ENCODE data around the gene PRG2. TPM values are rescaled to one million over a fixed set of nuclear protein-coding genes. Genes with fewer than 3 reads are reported as not detected.

Gene PRG2
- total RNA-seq, 1 donor from 2014 or later = not detected

- Mint-ChIP-seq H3K27ac (ENCODE audit: unreplicated experiment) (no peak overlapping the region), H3K36me3 (ENCODE audit: unreplicated experiment) (peaks cover 5% of the 10 kb centered on the region), H3K9me3 (ENCODE audit: unreplicated experiment) (no peaks in the 10 kb centered on the region), H3K27me3 (ENCODE audit: unreplicated experiment) (no peaks in the 10 kb centered on the region), H3K4me1 (ENCODE audit: unreplicated experiment) (peaks cover 25% of the 10 kb centered on the region), H3K4me3 (ENCODE audit: unreplicated experiment) (no peak overlapping the region)
- TF ChIP-seq CTCF (IDR thresholded peaks at IDR 0.05) = no peak
- DNase-seq (ENCODE audit: extremely low spot score, unreplicated experiment) = no peak
Observed at GRCh38 chr11:57421805-57422204, 31.4 kb upstream of the PRG2 start.

- Mint-ChIP-seq H3K4me3 (ENCODE audit: unreplicated experiment) (no peak overlapping the region), H3K4me1 (ENCODE audit: unreplicated experiment) (peaks cover 18% of the 10 kb centered on the region), H3K27ac (ENCODE audit: unreplicated experiment) (no peak overlapping the region), H3K9me3 (ENCODE audit: unreplicated experiment) (no peaks in the 10 kb centered on the region), H3K36me3 (ENCODE audit: unreplicated experiment) (peaks cover 7% of the 10 kb centered on the region), H3K27me3 (ENCODE audit: unreplicated experiment) (no peaks in the 10 kb centered on the region)
- DNase-seq (ENCODE audit: extremely low spot score, unreplicated experiment) = no peak
- TF ChIP-seq CTCF (IDR thresholded peaks at IDR 0.05) = no peak
Observed at GRCh38 chr11:57421066-57421465, 30.6 kb upstream of the PRG2 start.

GRCh38 chr11:57419146-57419545 is 28.7 kb upstream of the PRG2 start:
- no peak for DNase-seq (ENCODE audit: extremely low spot score, unreplicated experiment)
- H3K4me1 Mint-ChIP-seq (ENCODE audit: unreplicated experiment) = no peaks in the 10 kb centered on the region
- no peaks in the 10 kb centered on the region for H3K9me3 Mint-ChIP-seq (ENCODE audit: unreplicated experiment)
- no peak overlapping the region for H3K27ac Mint-ChIP-seq (ENCODE audit: unreplicated experiment)
- no peaks in the 10 kb centered on the region for H3K27me3 Mint-ChIP-seq (ENCODE audit: unreplicated experiment)
- H3K36me3 Mint-ChIP-seq (ENCODE audit: unreplicated experiment) = peaks cover 10% of the 10 kb centered on the region
- no peak overlapping the region for H3K4me3 Mint-ChIP-seq (ENCODE audit: unreplicated experiment)
- TF ChIP-seq CTCF (IDR thresholded peaks at IDR 0.05) = no peak

- Mint-ChIP-seq H3K9me3 (ENCODE audit: unreplicated experiment) (no peaks in the 10 kb centered on the region), H3K4me3 (ENCODE audit: unreplicated experiment) (no peak overlapping the region)
- no peak for TF ChIP-seq CTCF (IDR thresholded peaks at IDR 0.05)
Observed at GRCh38 chr11:57418131-57418530, 27.7 kb upstream of the PRG2 start.

GRCh38 chr11:57417056-57417455 is 26.6 kb upstream of the PRG2 start:
- no peak overlapping the region for H3K4me3 Mint-ChIP-seq (ENCODE audit: unreplicated experiment)
- no peak for DNase-seq (ENCODE audit: extremely low spot score, unreplicated experiment)
- H3K9me3 Mint-ChIP-seq (ENCODE audit: unreplicated experiment) = no peaks in the 10 kb centered on the region
- H3K27ac Mint-ChIP-seq (ENCODE audit: unreplicated experiment) = no peak overlapping the region
- H3K36me3 Mint-ChIP-seq (ENCODE audit: unreplicated experiment) = peaks cover 21% of the 10 kb centered on the region
- no peaks in the 10 kb centered on the region for H3K27me3 Mint-ChIP-seq (ENCODE audit: unreplicated experiment)
- TF ChIP-seq CTCF (IDR thresholded peaks at IDR 0.05) = no peak
- H3K4me1 Mint-ChIP-seq (ENCODE audit: unreplicated experiment) = no peaks in the 10 kb centered on the region

More at GRCh38 chr11:57418131-57418530, 27.7 kb upstream of the PRG2 start:
- no peak for DNase-seq (ENCODE audit: extremely low spot score, unreplicated experiment)
- Mint-ChIP-seq H3K4me1 (ENCODE audit: unreplicated experiment) (no peaks in the 10 kb centered on the region), H3K27me3 (ENCODE audit: unreplicated experiment) (no peaks in the 10 kb centered on the region), H3K36me3 (ENCODE audit: unreplicated experiment) (peaks cover 18% of the 10 kb centered on the region), H3K27ac (ENCODE audit: unreplicated experiment) (no peak overlapping the region)
